K562 (cell line): Measurements from ENCODE around the gene SOX6. TPM values are rescaled to one million over a fixed set of nuclear protein-coding genes. Genes with fewer than 3 reads are reported as not detected.

ENCODE experiments used
- ATAC-seq: fragments of 200-7000 bp; cut with Tn5 transposase; 3 replicates; pipeline ENCODE4 v1.9.1; 2020; ENCODE audit warnings: moderate library complexity
- BruUV-seq: library from RNA; stranded (reverse); fragments of 400-500 nt; replicated peaks from 2 replicates; lab custom pipeline; 2021; lab: Mats Ljungman, UMichigan
- CTCF ChIA-PET: fragments of 300-600 bp; formaldehyde crosslinking; extraction: SDS; loops from one replicate; lab custom pipeline; 2021; ENCODE audit warnings: low intra/inter-chr PET ratio; lab: Yijun Ruan, JAX
- POLR2A ChIA-PET: fragments of 300-600, 350-650 bp; sonication (Branson Sonifier 250); formaldehyde crosslinking; extraction: SDS; loops from one replicate; lab custom pipeline; 2021; ENCODE audit warnings: antibody characterized with exemption, inconsistent platforms; lab: Yijun Ruan, JAX
- DNase-seq, 4 experiments: peaks; one replicate each; pipeline versions ENCODE4 v3.0.0 to v3.0.0-alpha.2; 2011 to 2018; ENCODE audit warnings: low spot score in 3 of 4, mixed read lengths in 3 of 4; ENCODE audit errors: extremely low read depth in 1 of 4
- FAIRE-seq: peaks from 2 replicates; lab custom pipeline; 2011; peaks lifted over from hg19 to GRCh38; lab: Jason Lieb, UNC
- H2AFZ ChIP-seq: 2 replicates; pipeline ENCODE4 v1.6.0; 2011; ENCODE audit warnings: low read depth, low read length, control low read depth, inconsistent platforms
- H3K27ac ChIP-seq: fragments of 200-600 bp; 3 replicates; pipeline ENCODE4 v1.8.0; 2011; ENCODE audit warnings: low read depth, mild to moderate bottlenecking, control low read depth, inconsistent platforms, low read length, moderate library complexity, mixed read lengths; ENCODE audit errors: extremely low read depth
- H3K27me3 ChIP-seq, 2 experiments: fragments of 300-600 bp in 1 of 2; 2 replicates in 1 of 2; 3 replicates in 1 of 2; pipeline versions ENCODE4 v1.6.0 to v1.8.0; 2011; ENCODE audit warnings: inconsistent platforms in 2 of 2, low read length in 2 of 2, mild to moderate bottlenecking in 1 of 2, mixed read lengths in 1 of 2, moderate library complexity in 1 of 2; ENCODE audit not compliant: control insufficient read depth in 2 of 2, insufficient read depth in 2 of 2
- H3K36me3 ChIP-seq: fragments of 300-600 bp; 3 replicates; pipeline ENCODE4 v1.8.0; 2011; ENCODE audit warnings: mild to moderate bottlenecking, low read length, inconsistent platforms; ENCODE audit not compliant: control insufficient read depth, insufficient read depth
- H3K4me1 ChIP-seq, 2 experiments: fragments of 200-600 bp in 1 of 2; replicated peaks in 1 of 2; 2 replicates in 1 of 2; 3 replicates in 1 of 2; pipeline versions ENCODE4 v1.5.1 to v1.8.0; 2011; ENCODE audit warnings: inconsistent platforms in 2 of 2, low read length in 2 of 2, mild to moderate bottlenecking in 1 of 2, mixed read lengths in 1 of 2, moderate library complexity in 1 of 2; ENCODE audit not compliant: control insufficient read depth in 2 of 2, insufficient read depth in 2 of 2
- H3K4me2 ChIP-seq: 2 replicates; pipeline ENCODE4 v1.6.1; 2011; ENCODE audit warnings: low read length, control low read depth, inconsistent platforms, mixed read lengths; ENCODE audit not compliant: insufficient read depth
- H3K4me3 ChIP-seq: fragments of 200-600 bp; sonication (generic), shearing (Covaris generic); 2 replicates; pipeline ENCODE4 v1.5.1; 2016; ENCODE audit warnings: control low read depth, inconsistent platforms
- H3K79me2 ChIP-seq: fragments of 200-600 bp; 3 replicates; pipeline ENCODE4 v1.8.0; 2011; ENCODE audit warnings: low read length, inconsistent platforms; ENCODE audit not compliant: control insufficient read depth, insufficient read depth
- H3K9ac ChIP-seq, 2 experiments: 2 replicates each; pipeline versions ENCODE4 v1.6.0 to v1.6.1; 2011; ENCODE audit warnings: low read depth in 2 of 2, low read length in 2 of 2, control low read depth in 1 of 2, inconsistent platforms in 1 of 2, mild to moderate bottlenecking in 1 of 2, mixed read lengths in 1 of 2; ENCODE audit not compliant: insufficient read depth in 1 of 2
- H3K9me1 ChIP-seq: one replicate; pipeline ENCODE4 v1.6.0; 2011; ENCODE audit warnings: inconsistent platforms, mild to moderate bottlenecking, low read length, moderate library complexity; ENCODE audit not compliant: control insufficient read depth, insufficient read depth
- H3K9me3 ChIP-seq: replicated peaks from 2 replicates; pipeline ENCODE4 v1.5.1; 2011; ENCODE audit warnings: low read depth, low read length, inconsistent platforms; ENCODE audit not compliant: control insufficient read depth, insufficient read depth
- H4K20me1 ChIP-seq: replicated peaks from 2 replicates; pipeline ENCODE4 v1.6.1; 2011; ENCODE audit warnings: low read length, inconsistent platforms, mixed read lengths; ENCODE audit not compliant: control insufficient read depth, insufficient read depth
- ATF1 ChIP-seq, 2 experiments: fragments of 450-650 bp in 1 of 2; IDR thresholded peaks; 2 replicates each; pipeline ENCODE4 v1.6.1; 2016; ENCODE audit warnings: missing compliant biosample characterization in 1 of 2, missing genetic modification characterization in 1 of 2
- CSDE1 ChIP-seq, 2 experiments: fragments of 450-650 bp; IDR thresholded peaks; 2 replicates each; pipeline ENCODE4 v1.6.1; 2016; ENCODE audit warnings: mild to moderate bottlenecking in 1 of 2
- DPF2 ChIP-seq: fragments of 450-650 bp; IDR thresholded peaks from 2 replicates; pipeline ENCODE4 v1.6.1; 2016
- ETS2 ChIP-seq: IDR thresholded peaks from 2 replicates; pipeline ENCODE4 v1.6.1; 2016; ENCODE audit warnings: borderline replicate concordance, missing genetic modification characterization, mild to moderate bottlenecking, moderate library complexity, missing compliant biosample characterization; ENCODE audit not compliant: poor library complexity, severe bottlenecking
- KAT8 ChIP-seq: fragments of 450-650 bp; IDR thresholded peaks from 2 replicates; pipeline ENCODE4 v1.6.1; 2016; ENCODE audit warnings: low read depth, mild to moderate bottlenecking
- KLF10 ChIP-seq: fragments of 250-450 bp; sonication (Bioruptor Pico); IDR thresholded peaks from 2 replicates; pipeline ENCODE4 v1.6.1; 2021; ENCODE audit warnings: matching md5 sums
- L3MBTL2 ChIP-seq: fragments of 450-650 bp; IDR thresholded peaks from 2 replicates; pipeline ENCODE4 v1.6.1; 2016; ENCODE audit warnings: mild to moderate bottlenecking, moderate library complexity
- MTA2 ChIP-seq: fragments of 450-650 bp; IDR thresholded peaks from 2 replicates; pipeline ENCODE4 v1.6.1; 2016; ENCODE audit warnings: low read depth
- RFX1 ChIP-seq: fragments of 450-650 bp; IDR thresholded peaks from 2 replicates; pipeline ENCODE4 v1.6.1; 2016; ENCODE audit warnings: mild to moderate bottlenecking, moderate library complexity
- ZNF551 ChIP-seq: fragments of 250-450 bp; sonication (Bioruptor Pico); IDR thresholded peaks from 2 replicates; pipeline ENCODE4 v1.5.0; 2021; ENCODE audit warnings: mild to moderate bottlenecking, moderate library complexity
- WGBS: fragments of 100-300 bp; shearing (Covaris generic); methylation state at CpG from one replicate; pipeline ENCODE4 v1.1.6; 2016; ENCODE audit warnings: low coverage, mixed read lengths; ENCODE audit not compliant: insufficient coverage; ENCODE audit errors: missing lambda C conversion rate; 5-methylcytosine and 5-hydroxymethylcytosine counted together
- in situ Hi-C: fragments of 300-500 bp; cut with MboI; formaldehyde crosslinking; loops from 4 replicates; pipeline ENCODE4 v1.15.0; 2018; ENCODE audit warnings: inconsistent platforms, mixed read lengths
- intact Hi-C: fragments of 100-400 bp; cut with micrococcal nuclease; formaldehyde crosslinking; loops from 2 replicates; pipeline ENCODE4 v1.14.2; 2022
- polyA plus RNA-seq, 8 experiments: library from polyadenylated mRNA; depleted of rRNA in 4 of 8; stranded (reverse) in 5 of 8; unstranded in 3 of 8; fragments of >200 nt; fragmentation: Nextera tagmentation in 2 of 8; fragmentation: Illumina TruSeq in 1 of 8; extraction: Ambion mirVana in 2 of 8; extraction: Trizol in 1 of 8; gene quantifications; 2 replicates each; pipeline versions ENCODE4 v1.2.1 to v1.2.3, GENCODE V29; 2011 to 2014; ENCODE audit warnings: inconsistent platforms in 1 of 8, missing spikeins in 1 of 8
- total RNA-seq, 7 experiments: library from RNA; depleted of rRNA in 6 of 7; stranded (reverse); fragments of >200 nt in 6 of 7; fragmentation: Illumina TruSeq in 2 of 7; extraction: Trizol in 2 of 7; gene quantifications; 2 replicates each; pipeline versions ENCODE4 v1.2.1 to v1.2.3, GENCODE V29; 2011 to 2021; ENCODE audit warnings: low replicate concordance in 1 of 7
- TF ChIP-seq, protein P1 (sequence below): conservative IDR thresholded peaks from 2 replicates; pipeline ENCODE4 v1.6.1; 2011; ENCODE audit warnings: low read depth, mild to moderate bottlenecking, low read length; ENCODE audit not compliant: control insufficient read depth

SOX6 gene
- total and polyA plus RNA-seq, 9 of the 15 experiments (the other 6 are each of a cell fraction or from before 2014, with no cell fraction given): 0.89 to 8.7 (median 5.7) TPM

- TF ChIP-seq ZNF551 (no peak), ETS2 (tag) (no peak), DPF2 (no peak), KLF10 (CRISPR knock-in tag) (no peak), L3MBTL2 (no peak), CSDE1 (IDR thresholded peaks at IDR 0.05) (no peak), MTA2 (no peak), ATF1 (CRISPR knock-in tag; IDR thresholded peaks at IDR 0.05) (no peak), ATF1 (tag; IDR thresholded peaks at IDR 0.05) (no peak)
These were observed 380.6 kb downstream of the SOX6 start (continued) for GRCh38 chr11:15975742-15976141.

- H3K9me1 ChIP-seq: no peaks in the 10 kb centered on the region
- in situ Hi-C loops (no loop called here), intact Hi-C loops (no loop called here)
- BruUV-seq: no TSS peak
- H3K36me3 ChIP-seq: no peaks in the 10 kb centered on the region
- H3K4me1 ChIP-seq: peaks cover 13 to 41% of the 10 kb centered on the region in 2 experiments
- POLR2A ChIA-PET: interaction anchor here (1.2 kb wide), 1 partner anchor 11 kb away, joined by 3 read pairs; no protein-coding TSS in a partner anchor
- H3K27me3 ChIP-seq: no peaks in the 10 kb centered on the region
- no peaks in the 10 kb centered on the region for H3K9me3 ChIP-seq
- no peaks in the 10 kb centered on the region for H4K20me1 ChIP-seq
- no peak for DNase-seq
- H3K27ac ChIP-seq: no peak overlapping the region
- no peak overlapping the region for H3K4me3 ChIP-seq
- no peak overlapping the region for H2AFZ ChIP-seq
- ATAC-seq: no peak
- H3K79me2 ChIP-seq: no peaks in the 10 kb centered on the region
- CTCF ChIA-PET: no interaction called here
- 80% methylated on average over 5 of the region's 5 CpGs for WGBS
- no peak for FAIRE-seq
- TF ChIP-seq KAT8 (no peak), RFX1 (peak; percentile 53; the same call in 1 of the 2 replicates)
- TF ChIP-seq, protein P1, sequence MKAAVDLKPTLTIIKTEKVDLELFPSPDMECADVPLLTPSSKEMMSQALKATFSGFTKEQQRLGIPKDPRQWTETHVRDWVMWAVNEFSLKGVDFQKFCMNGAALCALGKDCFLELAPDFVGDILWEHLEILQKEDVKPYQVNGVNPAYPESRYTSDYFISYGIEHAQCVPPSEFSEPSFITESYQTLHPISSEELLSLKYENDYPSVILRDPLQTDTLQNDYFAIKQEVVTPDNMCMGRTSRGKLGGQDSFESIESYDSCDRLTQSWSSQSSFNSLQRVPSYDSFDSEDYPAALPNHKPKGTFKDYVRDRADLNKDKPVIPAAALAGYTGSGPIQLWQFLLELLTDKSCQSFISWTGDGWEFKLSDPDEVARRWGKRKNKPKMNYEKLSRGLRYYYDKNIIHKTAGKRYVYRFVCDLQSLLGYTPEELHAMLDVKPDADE: no peak
- TF ChIP-seq, all 486 proteins: peak for 1
- Histone ChIP-seq H3K4me2 (no peak overlapping the region), H3K9ac (no peak overlapping the region)
These were observed 383.5 kb downstream of the SOX6 start for GRCh38 chr11:15972838-15973237.
